Measurements from ENCODE around the gene RILPL2. TPM values are rescaled to one million over a fixed set of nuclear protein-coding genes. Genes with fewer than 3 reads are reported as not detected.
"Not testable (repeated sequence)": the region's sequence is repeated elsewhere in the genome, so short reads cannot be mapped to it uniquely, and the experiment has no call there.

The RILPL2 gene
- total RNA-seq, 1 donor from 2014 or later: 1.9 TPM

GRCh38 chr12:123472438-123472849 lies 36.0 kb upstream of the RILPL2 start:
- Mint-ChIP-seq H3K4me3 (no peak overlapping the region), H3K36me3 (ENCODE audit: low read depth) (peaks cover 3% of the 10 kb centered on the region), H3K27ac (ENCODE audit: unreplicated experiment) (no peak overlapping the region), H3K27me3 (ENCODE audit: low read depth) (no peaks in the 10 kb centered on the region), H3K4me1 (peaks cover 4% of the 10 kb centered on the region), H3K9me3 (no peaks in the 10 kb centered on the region)
- DNase-seq (ENCODE audit: low read depth, low spot score): no peak
- TF ChIP-seq CTCF (conservative IDR thresholded peaks at IDR 0.05): no peak

- H3K4me1 Mint-ChIP-seq: peaks cover 2% of the 10 kb centered on the region
Measured at GRCh38 chr12:123471374-123472068, 35.0 kb upstream of the RILPL2 start.

GRCh38 chr12:123469978-123470377 lies 33.5 kb upstream of the RILPL2 start:
- TF ChIP-seq CTCF (conservative IDR thresholded peaks at IDR 0.05): no peak
- DNase-seq (ENCODE audit: low read depth, low spot score): no peak
- Mint-ChIP-seq H3K4me1 (no peaks in the 10 kb centered on the region), H3K9me3 (no peaks in the 10 kb centered on the region), H3K4me3 (no peak overlapping the region), H3K36me3 (ENCODE audit: low read depth) (no peaks in the 10 kb centered on the region), H3K27me3 (ENCODE audit: low read depth) (no peaks in the 10 kb centered on the region), H3K27ac (ENCODE audit: unreplicated experiment) (no peak overlapping the region)

More at GRCh38 chr12:123471374-123472068, 35.0 kb upstream of the RILPL2 start:
- H3K27ac Mint-ChIP-seq (ENCODE audit: unreplicated experiment): no peak overlapping the region
- no peaks in the 10 kb centered on the region for H3K27me3 Mint-ChIP-seq (ENCODE audit: low read depth)
- no peak for TF ChIP-seq CTCF (conservative IDR thresholded peaks at IDR 0.05)
- H3K4me3 Mint-ChIP-seq: no peak overlapping the region
- no peaks in the 10 kb centered on the region for H3K9me3 Mint-ChIP-seq
- H3K36me3 Mint-ChIP-seq (ENCODE audit: low read depth): peaks cover 3% of the 10 kb centered on the region
- DNase-seq (ENCODE audit: low read depth, low spot score): no peak

GRCh38 chr12:123468786-123469185 lies 32.3 kb upstream of the RILPL2 start:
- no peaks in the 10 kb centered on the region for H3K9me3 Mint-ChIP-seq
- no peak overlapping the region for H3K4me3 Mint-ChIP-seq
- H3K27me3 Mint-ChIP-seq (ENCODE audit: low read depth): no peaks in the 10 kb centered on the region
- no peak overlapping the region for H3K27ac Mint-ChIP-seq (ENCODE audit: unreplicated experiment)
- DNase-seq (ENCODE audit: low read depth, low spot score): no peak
- H3K4me1 Mint-ChIP-seq: no peaks in the 10 kb centered on the region
- no peak for TF ChIP-seq CTCF (conservative IDR thresholded peaks at IDR 0.05)
- H3K36me3 Mint-ChIP-seq (ENCODE audit: low read depth): no peaks in the 10 kb centered on the region

- Mint-ChIP-seq H3K36me3 (ENCODE audit: low read depth) (peaks cover 4% of the 10 kb centered on the region), H3K27me3 (ENCODE audit: low read depth) (no peaks in the 10 kb centered on the region), H3K27ac (ENCODE audit: unreplicated experiment) (no peak overlapping the region), H3K4me1 (peaks cover 16% of the 10 kb centered on the region), H3K9me3 (no peaks in the 10 kb centered on the region), H3K4me3 (no peak overlapping the region)
- no peak for TF ChIP-seq CTCF (conservative IDR thresholded peaks at IDR 0.05)
- no peak for DNase-seq (ENCODE audit: low read depth, low spot score)
Measured at GRCh38 chr12:123465084-123465483, 28.6 kb upstream of the RILPL2 start.

- H3K4me1 Mint-ChIP-seq: peaks cover 29% of the 10 kb centered on the region
- H3K36me3 Mint-ChIP-seq (ENCODE audit: low read depth): not testable (repeated sequence)
Measured at GRCh38 chr12:123463174-123463573, 26.7 kb upstream of the RILPL2 start.

More at GRCh38 chr12:123463174-123463573, 26.7 kb upstream of the RILPL2 start:
- not testable (repeated sequence) for H3K27me3 Mint-ChIP-seq (ENCODE audit: low read depth); H3K4me3 Mint-ChIP-seq; H3K9me3 Mint-ChIP-seq; DNase-seq (ENCODE audit: low read depth, low spot score); H3K27ac Mint-ChIP-seq (ENCODE audit: unreplicated experiment)
